HG03439 (cell line): ENCODE data around the gene BSDC1.

Source experiments
- ATAC-seq: cut with Tn5 transposase; IDR thresholded peaks from one replicate; pipeline ENCODE4 v1.9.1; 2021; ENCODE audit warnings: mild to moderate bottlenecking, moderate library complexity; ENCODE audit not compliant: unreplicated experiment

BSDC1 gene

GRCh38 chr1:32394890-32395432 lies 720 bp upstream of the BSDC1 start:
- ATAC-seq, result no peak

GRCh38 chr1:32393832-32394140 lies 455 bp downstream of the BSDC1 start:
- peak; percentile 22 for ATAC-seq

GRCh38 chr1:32393136-32393535 lies 1.1 kb downstream of the BSDC1 start:
- no peak for ATAC-seq

- ATAC-seq, result no peak
These were observed 1.9 kb downstream of the BSDC1 start for GRCh38 chr1:32392325-32392724.

GRCh38 chr1:32390904-32391870 lies 3.1 kb downstream of the BSDC1 start:
- no peak for ATAC-seq

GRCh38 chr1:32388641-32389040 lies 5.6 kb downstream of the BSDC1 start:
- ATAC-seq, result no peak

- ATAC-seq, result no peak
These were observed 7.4 kb downstream of the BSDC1 start for GRCh38 chr1:32386676-32387392.

GRCh38 chr1:32380057-32380456 lies 14.2 kb downstream of the BSDC1 start:
- ATAC-seq, result no peak

GRCh38 chr1:32377541-32378220 lies 16.6 kb downstream of the BSDC1 start:
- no peak for ATAC-seq

GRCh38 chr1:32376199-32376598 lies 18.0 kb downstream of the BSDC1 start:
- no peak for ATAC-seq

- no peak for ATAC-seq
These were observed 20.1 kb downstream of the BSDC1 start for GRCh38 chr1:32373996-32374592.

- ATAC-seq, result no peak
These were observed 22.0 kb downstream of the BSDC1 start for GRCh38 chr1:32372149-32372756.

GRCh38 chr1:32367912-32368635 lies 26.2 kb downstream of the BSDC1 start:
- no peak for ATAC-seq

- ATAC-seq, result no peak
These were observed 28.8 kb downstream of the BSDC1 start for GRCh38 chr1:32365445-32365844.

- no peak for ATAC-seq
These were observed 29.4 kb downstream of the BSDC1 start for GRCh38 chr1:32364836-32365235.

GRCh38 chr1:32363713-32364112 lies 30.5 kb downstream of the BSDC1 start:
- no peak for ATAC-seq

- no peak for ATAC-seq
These were observed 31.5 kb downstream of the BSDC1 start, which contains the start of the genes FAM229A and TSSK3 for GRCh38 chr1:32362474-32363313. Gene FAM229A (minus strand): TSS chr1:32362485. CDS start chr1:32362091, 394 bp downstream. Gene TSSK3 (plus strand): TSS chr1:32362539. CDS start chr1:32362702, 163 bp downstream.

- ATAC-seq, result no peak
These were observed 32.4 kb downstream of the BSDC1 start for GRCh38 chr1:32361674-32362473.
